Endothelial cell of umbilical vein (primary cell): Measurements from ENCODE around the gene SMIM38.

Experiments used
- JUN ChIP-seq: IDR thresholded peaks from 2 replicates; pipeline ENCODE4 v1.6.1; 2011; ENCODE audit warnings: borderline replicate concordance, low read depth; ENCODE audit not compliant: insufficient read length, insufficient read depth
- TF ChIP-seq, protein P1 (sequence below), 2 donors: IDR thresholded peaks; 1 replicate in 1 of 2; 2 replicates in 1 of 2; pipeline ENCODE4 v1.5.1; 2011; ENCODE audit warnings: low read length in 2 of 2, mild to moderate bottlenecking in 2 of 2, moderate library complexity in 2 of 2, control low read depth in 1 of 2, inconsistent platforms in 1 of 2, low read depth in 1 of 2; ENCODE audit not compliant: insufficient read depth in 1 of 2; ENCODE audit errors: extremely low read depth in 1 of 2

DNA sequence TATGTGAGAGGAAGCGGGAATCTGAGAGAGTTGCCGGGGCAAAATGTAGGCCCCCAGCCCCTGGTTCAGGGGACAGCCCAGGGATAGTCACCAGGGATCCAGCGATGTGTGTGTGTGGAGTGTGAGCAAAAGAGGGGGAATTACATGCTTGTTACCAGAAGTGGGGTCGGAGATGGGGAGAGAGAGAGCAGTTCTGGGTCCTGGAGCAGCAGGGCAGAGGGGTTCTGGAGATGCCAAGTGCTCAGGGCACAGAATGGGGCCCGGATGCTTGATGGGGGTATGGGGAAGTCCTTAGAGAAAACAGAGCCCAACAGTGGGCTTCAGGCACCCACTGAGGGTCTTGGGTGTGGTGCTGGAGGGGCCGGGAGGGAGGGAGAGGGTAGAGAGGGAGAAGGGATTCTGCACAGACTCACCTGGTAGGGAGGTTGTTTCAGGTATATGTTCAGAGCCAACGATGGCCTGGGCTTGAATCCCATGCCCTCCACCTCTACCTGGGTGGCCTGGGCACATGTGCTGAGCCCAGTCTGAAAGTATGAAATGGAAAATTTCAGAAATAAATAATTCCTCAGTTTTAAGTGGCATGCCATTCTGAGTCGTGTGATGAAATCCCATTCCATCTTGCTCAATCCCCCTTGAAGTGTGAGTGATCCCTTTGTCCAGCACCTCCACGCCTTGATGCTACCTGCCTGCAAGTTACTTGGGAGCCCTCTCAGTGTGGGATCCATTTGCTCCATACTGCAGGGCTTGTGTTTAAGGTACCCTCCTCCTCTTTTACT lies 12.4 kb downstream of the SMIM38 start:
- TF ChIP-seq, protein P1, sequence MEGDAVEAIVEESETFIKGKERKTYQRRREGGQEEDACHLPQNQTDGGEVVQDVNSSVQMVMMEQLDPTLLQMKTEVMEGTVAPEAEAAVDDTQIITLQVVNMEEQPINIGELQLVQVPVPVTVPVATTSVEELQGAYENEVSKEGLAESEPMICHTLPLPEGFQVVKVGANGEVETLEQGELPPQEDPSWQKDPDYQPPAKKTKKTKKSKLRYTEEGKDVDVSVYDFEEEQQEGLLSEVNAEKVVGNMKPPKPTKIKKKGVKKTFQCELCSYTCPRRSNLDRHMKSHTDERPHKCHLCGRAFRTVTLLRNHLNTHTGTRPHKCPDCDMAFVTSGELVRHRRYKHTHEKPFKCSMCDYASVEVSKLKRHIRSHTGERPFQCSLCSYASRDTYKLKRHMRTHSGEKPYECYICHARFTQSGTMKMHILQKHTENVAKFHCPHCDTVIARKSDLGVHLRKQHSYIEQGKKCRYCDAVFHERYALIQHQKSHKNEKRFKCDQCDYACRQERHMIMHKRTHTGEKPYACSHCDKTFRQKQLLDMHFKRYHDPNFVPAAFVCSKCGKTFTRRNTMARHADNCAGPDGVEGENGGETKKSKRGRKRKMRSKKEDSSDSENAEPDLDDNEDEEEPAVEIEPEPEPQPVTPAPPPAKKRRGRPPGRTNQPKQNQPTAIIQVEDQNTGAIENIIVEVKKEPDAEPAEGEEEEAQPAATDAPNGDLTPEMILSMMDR (IDR thresholded peaks at IDR 0.05; ENCODE audit: extremely low read depth in 1 of 2, insufficient read depth in 1 of 2, low read depth in 1 of 2, low read length in 2 of 2), result no peak
- no peak for TF ChIP-seq JUN
